Neural progenitor cell (in vitro differentiated cells): Measurements from ENCODE around the gene ZNF512B. TPM values are rescaled to one million over a fixed set of nuclear protein-coding genes. Genes with fewer than 3 reads are reported as not detected.
"Not testable (repeated sequence)": the region's sequence is repeated elsewhere in the genome, so short reads cannot be mapped to it uniquely, and the experiment has no call there.

Source experiments
- DNase-seq: peaks from one replicate; pipeline ENCODE4 v3.0.0-alpha.2; 2016; ENCODE audit warnings: low spot score
- H2AFZ ChIP-seq: fragments of 200-600 bp; sonication (generic); replicated peaks from 2 replicates; pipeline ENCODE4 v1.6.1; 2016; ENCODE audit warnings: antibody characterized with exemption
- H3F3A ChIP-seq: fragments of 200-600 bp; sonication (generic); 2 replicates; pipeline ENCODE4 v1.6.1; 2016; ENCODE audit warnings: antibody characterized with exemption, low read depth
- H3K27ac ChIP-seq: fragments of 200-600 bp; sonication (generic); 2 replicates; pipeline ENCODE4 v1.5.1; 2016; ENCODE audit warnings: mild to moderate bottlenecking
- H3K27me3 ChIP-seq: fragments of 200-600 bp; sonication (generic); 2 replicates; pipeline ENCODE4 v1.6.1; 2016; ENCODE audit warnings: mild to moderate bottlenecking, moderate library complexity
- H3K36me3 ChIP-seq: fragments of 200-600 bp; sonication (generic); 2 replicates; pipeline ENCODE4 v1.5.1; 2016
- H3K4me1 ChIP-seq: fragments of 200-600 bp; sonication (generic); 2 replicates; pipeline ENCODE4 v1.6.1; 2016; ENCODE audit warnings: mixed run types
- H3K4me2 ChIP-seq: fragments of 200-600 bp; sonication (generic); 2 replicates; pipeline ENCODE4 v1.6.1; 2016
- H3K4me3 ChIP-seq: fragments of 200-600 bp; sonication (generic); 2 replicates; pipeline ENCODE4 v1.5.1; 2016
- H3K79me2 ChIP-seq: fragments of 200-600 bp; sonication (generic); 2 replicates; pipeline ENCODE4 v1.6.1; 2016; ENCODE audit warnings: low read depth
- H3K9ac ChIP-seq: fragments of 200-600 bp; sonication (generic); 2 replicates; pipeline ENCODE4 v1.6.1; 2016
- H3K9me3 ChIP-seq: fragments of 200-600 bp; sonication (generic); 2 replicates; pipeline ENCODE4 v1.5.1; 2016; ENCODE audit warnings: low read depth
- H4K20me1 ChIP-seq: fragments of 200-600 bp; sonication (generic); 2 replicates; pipeline ENCODE4 v1.6.1; 2016; ENCODE audit warnings: low read depth
- H3K27ac Mint-ChIP-seq: 3 replicates; pipeline ENCODE4 v1.8.0; 2021; ENCODE audit warnings: mixed read lengths
- H3K27me3 Mint-ChIP-seq: 2 replicates; pipeline ENCODE4 v1.8.0; 2022; ENCODE audit warnings: low read depth, mild to moderate bottlenecking, inconsistent platforms, moderate library complexity, mixed read lengths; ENCODE audit not compliant: insufficient read depth
- H3K36me3 Mint-ChIP-seq: 3 replicates; pipeline ENCODE4 v1.8.0; 2021; ENCODE audit warnings: mixed read lengths
- H3K4me1 Mint-ChIP-seq: 3 replicates; pipeline ENCODE4 v1.8.0; 2021; ENCODE audit warnings: mixed read lengths
- H3K4me3 Mint-ChIP-seq: 3 replicates; pipeline ENCODE4 v1.8.0; 2021; ENCODE audit warnings: mild to moderate bottlenecking, moderate library complexity, mixed read lengths
- H3K9me3 Mint-ChIP-seq: 3 replicates; pipeline ENCODE4 v1.8.0; 2020; ENCODE audit warnings: mixed read lengths
- EZH2 ChIP-seq: fragments of 200-600 bp; sonication (generic); IDR thresholded peaks from 2 replicates; pipeline ENCODE4 v1.6.1; 2017; ENCODE audit warnings: antibody characterized with exemption, mild to moderate bottlenecking, moderate library complexity
- EZH2phosphoT487 ChIP-seq: fragments of 200-600 bp; sonication (generic); IDR thresholded peaks from 2 replicates; pipeline ENCODE4 v1.6.1; 2017; ENCODE audit warnings: antibody characterized with exemption
- total RNA-seq: library from RNA; depleted of rRNA; stranded (reverse); fragments of >200 nt; gene quantifications from 2 replicates; pipeline ENCODE4 v1.2.3, GENCODE V29; 2015; ENCODE audit warnings: low replicate concordance
- TF ChIP-seq, protein P1 (sequence below): fragments of 200-600 bp; sonication (generic); IDR thresholded peaks from 2 replicates; pipeline ENCODE4 v1.5.1; 2017; ENCODE audit warnings: antibody characterized with exemption, mild to moderate bottlenecking

Gene ZNF512B
- total RNA-seq, 1 donor from 2014 or later = 2.9 TPM

DNA sequence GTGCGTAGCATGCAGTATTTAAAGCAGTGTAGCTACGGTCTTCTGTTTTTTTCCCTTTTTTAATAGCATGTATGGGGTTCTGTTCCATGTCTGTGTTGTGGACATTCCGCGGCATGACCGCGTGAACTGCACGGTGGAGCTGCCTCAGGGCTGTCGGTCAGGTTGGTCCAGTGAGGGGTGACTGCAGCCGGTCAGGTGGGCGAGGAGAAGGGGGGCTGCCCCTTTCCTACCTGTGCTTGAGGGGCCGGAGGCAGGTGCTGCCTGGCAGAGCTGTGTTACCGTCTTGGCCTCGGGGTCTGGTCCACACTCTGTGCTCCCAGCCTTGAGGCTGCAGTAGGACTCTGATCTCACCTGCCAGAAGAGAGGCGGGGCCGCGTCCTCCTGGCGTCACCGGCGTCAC is 38.0 kb downstream of the ZNF512B start:
- TF ChIP-seq EZH2 (no peak), EZH2phosphoT487 (no peak)
- TF ChIP-seq, protein P1, sequence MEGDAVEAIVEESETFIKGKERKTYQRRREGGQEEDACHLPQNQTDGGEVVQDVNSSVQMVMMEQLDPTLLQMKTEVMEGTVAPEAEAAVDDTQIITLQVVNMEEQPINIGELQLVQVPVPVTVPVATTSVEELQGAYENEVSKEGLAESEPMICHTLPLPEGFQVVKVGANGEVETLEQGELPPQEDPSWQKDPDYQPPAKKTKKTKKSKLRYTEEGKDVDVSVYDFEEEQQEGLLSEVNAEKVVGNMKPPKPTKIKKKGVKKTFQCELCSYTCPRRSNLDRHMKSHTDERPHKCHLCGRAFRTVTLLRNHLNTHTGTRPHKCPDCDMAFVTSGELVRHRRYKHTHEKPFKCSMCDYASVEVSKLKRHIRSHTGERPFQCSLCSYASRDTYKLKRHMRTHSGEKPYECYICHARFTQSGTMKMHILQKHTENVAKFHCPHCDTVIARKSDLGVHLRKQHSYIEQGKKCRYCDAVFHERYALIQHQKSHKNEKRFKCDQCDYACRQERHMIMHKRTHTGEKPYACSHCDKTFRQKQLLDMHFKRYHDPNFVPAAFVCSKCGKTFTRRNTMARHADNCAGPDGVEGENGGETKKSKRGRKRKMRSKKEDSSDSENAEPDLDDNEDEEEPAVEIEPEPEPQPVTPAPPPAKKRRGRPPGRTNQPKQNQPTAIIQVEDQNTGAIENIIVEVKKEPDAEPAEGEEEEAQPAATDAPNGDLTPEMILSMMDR = no peak
- Mint-ChIP-seq H3K4me1 (peaks cover 2% of the 10 kb centered on the region), H3K27me3 (no peaks in the 10 kb centered on the region), H3K36me3 (peaks cover 44% of the 10 kb centered on the region), H3K9me3 (no peaks in the 10 kb centered on the region), H3K4me3 (no peak overlapping the region), H3K27ac (no peak overlapping the region)
- no peak for DNase-seq
- Histone ChIP-seq H3K36me3 (no peaks in the 10 kb centered on the region), H3K9ac (no peak overlapping the region), H3K4me1 (no peaks in the 10 kb centered on the region), H3F3A (no peaks in the 10 kb centered on the region), H3K27me3 (no peaks in the 10 kb centered on the region), H3K27ac (no peak overlapping the region), H3K4me2 (no peak overlapping the region), H3K4me3 (no peak overlapping the region), H3K9me3 (no peaks in the 10 kb centered on the region), H3K79me2 (peaks cover 6% of the 10 kb centered on the region), H4K20me1 (peaks cover 22% of the 10 kb centered on the region), H2AFZ (no peak overlapping the region)

DNA sequence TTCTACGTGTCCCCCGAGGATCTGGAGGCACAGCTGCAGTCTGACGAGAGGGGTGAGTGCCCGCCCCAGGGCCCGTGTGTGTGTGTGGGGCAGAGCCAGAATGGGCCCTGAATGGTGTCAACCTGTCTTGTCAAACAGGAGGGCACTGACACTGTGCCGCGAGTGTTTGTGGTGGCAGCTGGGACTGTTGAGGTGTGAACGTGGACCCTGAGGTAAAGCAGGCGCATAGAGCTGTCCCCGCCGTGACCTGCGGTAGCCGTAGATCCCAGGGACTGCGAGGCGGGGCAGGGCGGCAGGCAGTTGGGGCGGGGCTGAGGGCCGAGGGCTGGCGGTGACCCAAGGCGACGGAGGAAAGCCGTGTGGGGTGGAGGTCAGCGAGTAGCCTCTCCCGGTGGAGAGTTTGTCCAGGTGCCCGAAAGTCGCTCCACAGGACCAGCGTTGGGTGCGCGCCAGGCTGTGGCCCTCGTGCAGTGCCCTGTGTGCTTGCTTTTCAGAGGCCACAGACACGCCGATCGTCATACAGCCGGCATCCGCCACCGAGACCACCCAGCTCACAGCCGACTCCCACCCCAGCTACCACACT is 38.7 kb downstream of the ZNF512B start:
- Mint-ChIP-seq H3K4me3 (no peak overlapping the region), H3K4me1 (peaks cover 2% of the 10 kb centered on the region), H3K27ac (no peak overlapping the region), H3K9me3 (no peaks in the 10 kb centered on the region), H3K27me3 (no peaks in the 10 kb centered on the region), H3K36me3 (peaks cover 44% of the 10 kb centered on the region)
- Histone ChIP-seq H3K36me3 (no peaks in the 10 kb centered on the region), H3K4me3 (no peak overlapping the region), H3K9ac (no peak overlapping the region), H3K4me1 (no peaks in the 10 kb centered on the region), H3F3A (no peaks in the 10 kb centered on the region), H4K20me1 (peaks cover 28% of the 10 kb centered on the region), H3K79me2 (peaks cover 12% of the 10 kb centered on the region), H3K27me3 (no peaks in the 10 kb centered on the region), H3K9me3 (no peaks in the 10 kb centered on the region), H2AFZ (no peak overlapping the region), H3K4me2 (no peak overlapping the region), H3K27ac (no peak overlapping the region)
- no peak for DNase-seq
- TF ChIP-seq EZH2 (no peak), EZH2phosphoT487 (no peak)
- TF ChIP-seq, protein P1 = no peak

DNA sequence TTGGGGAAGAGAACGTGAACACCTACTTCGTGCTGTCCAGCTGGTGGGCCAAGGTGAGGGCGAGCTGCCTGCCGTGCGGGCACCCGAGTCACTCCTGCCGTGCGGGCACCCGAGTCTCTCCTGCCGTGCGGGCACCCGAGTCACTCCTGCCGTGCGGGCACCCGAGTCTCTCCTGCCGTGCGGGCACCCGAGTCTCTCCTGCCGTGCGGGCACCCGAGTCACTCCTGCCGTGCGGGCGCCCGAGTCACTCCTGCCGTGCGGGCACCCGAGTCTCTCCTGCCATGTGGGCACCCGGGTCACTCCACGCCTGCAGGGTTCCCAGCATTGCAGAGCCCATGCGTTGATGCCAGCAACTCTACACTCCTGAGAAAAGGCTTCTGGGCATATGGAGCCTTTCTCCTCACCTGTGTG is 40.3 kb downstream of the ZNF512B start:
- H3K4me3 ChIP-seq, H3K27me3 Mint-ChIP-seq, H3K27me3 ChIP-seq, H3K4me3 Mint-ChIP-seq, H3K27ac Mint-ChIP-seq, H3K4me1 ChIP-seq, H3K9me3 ChIP-seq, H3K36me3 ChIP-seq, H3K4me1 Mint-ChIP-seq, H3K27ac ChIP-seq, H3F3A ChIP-seq, DNase-seq, H3K9ac ChIP-seq, H3K4me2 ChIP-seq, H2AFZ ChIP-seq, H3K9me3 Mint-ChIP-seq: not testable (repeated sequence)
- peaks cover 31% of the 10 kb centered on the region for H4K20me1 ChIP-seq
- H3K79me2 ChIP-seq = peaks cover 15% of the 10 kb centered on the region
- peaks cover 39% of the 10 kb centered on the region for H3K36me3 Mint-ChIP-seq

DNA sequence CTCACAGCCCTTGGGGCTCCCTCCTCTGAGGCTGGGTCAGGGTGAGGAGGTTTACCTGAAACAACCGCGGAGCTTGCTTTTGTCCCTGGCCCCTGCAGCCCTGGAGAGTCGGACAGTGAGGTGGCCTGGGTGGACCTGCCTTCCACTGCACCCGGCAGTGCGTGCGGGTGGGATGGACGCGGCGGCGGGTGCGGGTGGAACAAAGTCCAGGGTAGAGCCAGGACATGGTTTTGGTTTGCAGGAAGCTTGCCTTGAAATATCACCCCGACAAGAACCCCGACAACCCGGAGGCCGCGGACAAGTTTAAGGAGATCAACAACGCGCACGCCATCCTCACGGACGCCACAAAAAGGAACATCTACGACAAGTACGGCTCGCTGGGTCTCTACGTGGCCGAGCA is 40.7 kb downstream of the ZNF512B start:
- Histone ChIP-seq H3K27ac (no peak overlapping the region), H3K4me3 (no peak overlapping the region), H3K9ac (no peak overlapping the region), H3K9me3 (no peaks in the 10 kb centered on the region), H4K20me1 (peaks cover 32% of the 10 kb centered on the region), H3K4me1 (no peaks in the 10 kb centered on the region), H2AFZ (no peak overlapping the region), H3K36me3 (no peaks in the 10 kb centered on the region), H3F3A (no peaks in the 10 kb centered on the region), H3K4me2 (no peak overlapping the region), H3K27me3 (no peaks in the 10 kb centered on the region), H3K79me2 (peaks cover 15% of the 10 kb centered on the region)
- Mint-ChIP-seq H3K4me3 (no peak overlapping the region), H3K36me3 (peaks cover 39% of the 10 kb centered on the region), H3K27me3 (no peaks in the 10 kb centered on the region), H3K27ac (no peak overlapping the region), H3K9me3 (no peaks in the 10 kb centered on the region), H3K4me1 (no peaks in the 10 kb centered on the region)
- DNase-seq = no peak
- TF ChIP-seq EZH2 (no peak), EZH2phosphoT487 (no peak)
- TF ChIP-seq, protein P1 = no peak
